HL-60 (cell line): ENCODE results near the gene MCF2.

Source experiments
- DNase-seq, 2 experiments: peaks; one replicate each; pipeline ENCODE4 v3.0.0-alpha.2; 2010 to 2020; ENCODE audit warnings: low read depth in 1 of 2, low spot score in 1 of 2
- H3K27ac ChIP-seq: fragments of 250-450 bp; sonication (Bioruptor Pico); replicated peaks from 2 replicates; pipeline ENCODE4 v1.5.1; 2020; ENCODE audit warnings: mild to moderate bottlenecking, moderate library complexity
- H3K27me3 ChIP-seq: fragments of 250-450 bp; sonication (Bioruptor Pico); 2 replicates; pipeline ENCODE4 v1.5.1; 2021; ENCODE audit warnings: mild to moderate bottlenecking, moderate library complexity; ENCODE audit not compliant: insufficient read depth, poor library complexity, severe bottlenecking
- H3K4me3 ChIP-seq: replicated peaks from 2 replicates; pipeline ENCODE4 v1.5.1; 2011; ENCODE audit warnings: mild to moderate bottlenecking, control low read depth, low read length; ENCODE audit not compliant: insufficient read depth
- GABPA ChIP-seq: IDR thresholded peaks from 2 replicates; pipeline ENCODE4 v1.6.1; 2012; ENCODE audit warnings: low read depth
- POLR2AphosphoS5 ChIP-seq: IDR thresholded peaks from 2 replicates; pipeline ENCODE4 v1.6.1; 2012; ENCODE audit warnings: low read depth
- SPI1 ChIP-seq: IDR thresholded peaks from 2 replicates; pipeline ENCODE4 v1.6.1; 2012; ENCODE audit warnings: low read depth, mild to moderate bottlenecking, borderline replicate concordance
- TF ChIP-seq, protein P1 (sequence below): IDR thresholded peaks from one replicate; pipeline ENCODE4 v1.5.1; 2011; ENCODE audit warnings: low read length, control low read depth, inconsistent platforms; ENCODE audit not compliant: insufficient read depth
- TF ChIP-seq, protein P2 (sequence below): IDR thresholded peaks from 2 replicates; pipeline ENCODE4 v1.6.1; 2012; ENCODE audit warnings: low read depth; ENCODE audit not compliant: insufficient replicate concordance

The MCF2 gene

DNA sequence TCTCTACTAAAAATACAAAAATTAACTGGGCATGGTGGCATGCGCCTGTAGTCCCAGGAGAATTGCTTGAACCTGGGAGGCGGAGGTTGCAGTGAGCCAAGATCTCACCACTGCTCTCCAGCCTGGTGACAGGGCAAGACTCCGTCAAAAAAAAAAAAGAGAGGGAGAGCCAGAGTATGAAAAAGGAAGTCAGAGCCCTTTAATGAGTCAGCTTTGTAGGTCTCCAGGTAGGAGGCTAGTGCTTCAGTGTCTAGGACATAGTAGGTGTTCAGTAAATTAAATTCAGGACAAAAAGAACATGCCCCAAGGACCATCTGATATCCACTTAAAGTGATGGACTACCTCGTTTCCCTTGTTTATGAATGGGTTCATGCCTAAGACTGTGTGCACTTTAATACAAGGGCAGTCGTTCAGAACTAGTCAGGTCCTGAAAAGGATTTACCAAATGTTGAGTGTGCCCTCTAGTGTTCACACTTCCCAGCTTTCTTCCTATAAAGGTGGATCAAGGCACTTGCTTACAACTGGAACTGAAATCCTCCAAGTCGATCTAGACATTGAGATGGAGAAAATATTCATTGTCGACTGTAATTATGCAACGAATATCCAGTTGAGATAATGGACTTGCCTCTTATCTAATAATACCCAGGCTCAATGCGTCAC is 148.5 kb downstream of the MCF2 start:
- peak in 1 of 2 experiments; percentile 51 for DNase-seq
- Histone ChIP-seq H3K27me3 (no peaks in the 10 kb centered on the region), H3K27ac (no peak overlapping the region), H3K4me3 (no peak overlapping the region)
- TF ChIP-seq, protein P1, sequence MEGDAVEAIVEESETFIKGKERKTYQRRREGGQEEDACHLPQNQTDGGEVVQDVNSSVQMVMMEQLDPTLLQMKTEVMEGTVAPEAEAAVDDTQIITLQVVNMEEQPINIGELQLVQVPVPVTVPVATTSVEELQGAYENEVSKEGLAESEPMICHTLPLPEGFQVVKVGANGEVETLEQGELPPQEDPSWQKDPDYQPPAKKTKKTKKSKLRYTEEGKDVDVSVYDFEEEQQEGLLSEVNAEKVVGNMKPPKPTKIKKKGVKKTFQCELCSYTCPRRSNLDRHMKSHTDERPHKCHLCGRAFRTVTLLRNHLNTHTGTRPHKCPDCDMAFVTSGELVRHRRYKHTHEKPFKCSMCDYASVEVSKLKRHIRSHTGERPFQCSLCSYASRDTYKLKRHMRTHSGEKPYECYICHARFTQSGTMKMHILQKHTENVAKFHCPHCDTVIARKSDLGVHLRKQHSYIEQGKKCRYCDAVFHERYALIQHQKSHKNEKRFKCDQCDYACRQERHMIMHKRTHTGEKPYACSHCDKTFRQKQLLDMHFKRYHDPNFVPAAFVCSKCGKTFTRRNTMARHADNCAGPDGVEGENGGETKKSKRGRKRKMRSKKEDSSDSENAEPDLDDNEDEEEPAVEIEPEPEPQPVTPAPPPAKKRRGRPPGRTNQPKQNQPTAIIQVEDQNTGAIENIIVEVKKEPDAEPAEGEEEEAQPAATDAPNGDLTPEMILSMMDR, result peak; percentile 1
- TF ChIP-seq POLR2AphosphoS5, result no peak
- TF ChIP-seq, protein P2, sequence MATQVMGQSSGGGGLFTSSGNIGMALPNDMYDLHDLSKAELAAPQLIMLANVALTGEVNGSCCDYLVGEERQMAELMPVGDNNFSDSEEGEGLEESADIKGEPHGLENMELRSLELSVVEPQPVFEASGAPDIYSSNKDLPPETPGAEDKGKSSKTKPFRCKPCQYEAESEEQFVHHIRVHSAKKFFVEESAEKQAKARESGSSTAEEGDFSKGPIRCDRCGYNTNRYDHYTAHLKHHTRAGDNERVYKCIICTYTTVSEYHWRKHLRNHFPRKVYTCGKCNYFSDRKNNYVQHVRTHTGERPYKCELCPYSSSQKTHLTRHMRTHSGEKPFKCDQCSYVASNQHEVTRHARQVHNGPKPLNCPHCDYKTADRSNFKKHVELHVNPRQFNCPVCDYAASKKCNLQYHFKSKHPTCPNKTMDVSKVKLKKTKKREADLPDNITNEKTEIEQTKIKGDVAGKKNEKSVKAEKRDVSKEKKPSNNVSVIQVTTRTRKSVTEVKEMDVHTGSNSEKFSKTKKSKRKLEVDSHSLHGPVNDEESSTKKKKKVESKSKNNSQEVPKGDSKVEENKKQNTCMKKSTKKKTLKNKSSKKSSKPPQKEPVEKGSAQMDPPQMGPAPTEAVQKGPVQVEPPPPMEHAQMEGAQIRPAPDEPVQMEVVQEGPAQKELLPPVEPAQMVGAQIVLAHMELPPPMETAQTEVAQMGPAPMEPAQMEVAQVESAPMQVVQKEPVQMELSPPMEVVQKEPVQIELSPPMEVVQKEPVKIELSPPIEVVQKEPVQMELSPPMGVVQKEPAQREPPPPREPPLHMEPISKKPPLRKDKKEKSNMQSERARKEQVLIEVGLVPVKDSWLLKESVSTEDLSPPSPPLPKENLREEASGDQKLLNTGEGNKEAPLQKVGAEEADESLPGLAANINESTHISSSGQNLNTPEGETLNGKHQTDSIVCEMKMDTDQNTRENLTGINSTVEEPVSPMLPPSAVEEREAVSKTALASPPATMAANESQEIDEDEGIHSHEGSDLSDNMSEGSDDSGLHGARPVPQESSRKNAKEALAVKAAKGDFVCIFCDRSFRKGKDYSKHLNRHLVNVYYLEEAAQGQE, result no peak

DNA sequence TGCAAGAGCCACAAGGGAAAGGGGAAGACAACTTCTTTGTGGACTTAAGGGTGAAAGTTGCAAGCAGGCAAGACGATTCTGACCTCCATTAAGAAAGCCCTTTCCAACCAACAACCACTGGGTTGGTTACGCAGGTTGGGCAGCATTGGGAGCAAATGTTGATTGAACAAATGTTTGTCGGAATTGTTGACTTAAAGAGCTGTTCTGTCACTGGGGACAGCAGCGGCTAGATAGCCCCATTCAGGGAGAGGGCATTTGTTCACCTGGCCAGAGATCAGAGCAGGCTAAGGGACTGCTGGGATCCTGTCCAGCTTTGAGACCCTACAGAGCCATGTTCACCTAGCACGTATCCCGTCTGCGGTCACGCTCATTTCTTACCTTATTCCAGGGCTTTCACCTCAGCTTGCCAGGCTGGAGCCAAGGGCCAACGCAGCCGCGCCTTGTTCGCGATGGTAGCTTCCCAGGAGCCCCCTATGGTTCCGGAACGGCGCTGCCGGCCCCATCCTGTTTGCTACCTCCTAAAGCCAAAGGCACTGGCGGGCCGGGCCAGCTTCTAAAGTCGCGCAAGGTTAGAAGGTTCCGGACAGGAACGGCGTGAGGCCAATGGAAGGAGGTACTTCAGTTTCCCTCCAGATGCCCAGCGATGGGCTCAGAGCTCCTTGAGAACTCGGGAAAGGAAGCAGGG is 152.8 kb downstream of the MCF2 start:
- Histone ChIP-seq H3K4me3 (no peak overlapping the region), H3K27me3 (no peaks in the 10 kb centered on the region), H3K27ac (no peak overlapping the region)
- TF ChIP-seq, protein P1, result no peak
- TF ChIP-seq POLR2AphosphoS5, result no peak
- no peak for TF ChIP-seq GABPA
- TF ChIP-seq, protein P2, result no peak
- no peak for TF ChIP-seq SPI1
- peak in 1 of 2 experiments; percentile 4 for DNase-seq

DNA sequence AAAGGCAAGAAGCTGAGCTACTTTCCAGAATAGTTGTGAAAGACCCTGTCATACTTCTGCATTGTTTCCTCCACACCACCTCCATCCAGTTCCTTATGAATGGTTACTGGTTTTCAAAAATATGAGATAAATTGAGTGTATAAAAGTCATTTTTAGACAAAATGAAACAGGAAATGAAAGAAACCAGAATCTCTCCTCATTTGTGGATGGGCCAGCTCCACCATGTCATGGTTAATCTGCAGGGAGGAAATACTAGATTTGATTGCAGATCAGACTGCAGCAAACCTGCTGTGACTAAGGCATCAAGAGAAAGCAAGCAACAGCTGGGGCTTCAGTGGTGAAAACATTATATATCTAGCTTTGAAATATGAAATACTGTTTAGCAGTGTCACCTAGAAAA is 153.6 kb downstream of the MCF2 start:
- Histone ChIP-seq H3K4me3 (no peak overlapping the region), H3K27me3 (no peaks in the 10 kb centered on the region), H3K27ac (no peak overlapping the region)
- DNase-seq, result no peak
- no peak for TF ChIP-seq POLR2AphosphoS5
- TF ChIP-seq GABPA, result no peak
- TF ChIP-seq, protein P2, result no peak
- no peak for TF ChIP-seq SPI1
- TF ChIP-seq, protein P1, result no peak
